ENCODE results near the gene SPATS2. TPM values are rescaled to one million over a fixed set of nuclear protein-coding genes. Genes with fewer than 3 reads are reported as not detected.

Gene SPATS2
- total RNA-seq, 2 donors from 2014 or later, result 11.5 to 31.4 TPM

GRCh38 chr12:49543221-49543913 lies 176.1 kb downstream of the SPATS2 start:
- DNase-seq (ENCODE audit: low spot score), result no peak
- Histone ChIP-seq H3K27me3 (replicated peaks; ENCODE audit: insufficient read depth) (no peaks in the 10 kb centered on the region), H3K36me3 (no peaks in the 10 kb centered on the region), H3K4me3 (no peak overlapping the region), H3K27ac (no peak overlapping the region), H3K4me1 (ENCODE audit: control insufficient read depth in 1 of 2, low read depth in 2 of 2) (peaks cover under 1 to 5% of the 10 kb centered on the region in 2 donors), H3K9me3 (no peaks in the 10 kb centered on the region)
- no peak for ATAC-seq (ENCODE audit: insufficient number of reproducible peaks, low FRiP score, low read depth)
- TF ChIP-seq CTCF (IDR thresholded peaks at IDR 0.05), result no peak

- Histone ChIP-seq H3K4me3 (no peak overlapping the region), H3K27me3 (replicated peaks; ENCODE audit: insufficient read depth) (no peaks in the 10 kb centered on the region), H3K9me3 (no peaks in the 10 kb centered on the region), H3K27ac (no peak overlapping the region), H3K36me3 (no peaks in the 10 kb centered on the region), H3K4me1 (ENCODE audit: control insufficient read depth in 1 of 2, low read depth in 2 of 2) (peaks cover 3 to 9% of the 10 kb centered on the region in 2 donors)
- TF ChIP-seq CTCF (IDR thresholded peaks at IDR 0.05), result no peak
- DNase-seq (ENCODE audit: low spot score) (no peak), ATAC-seq (ENCODE audit: insufficient number of reproducible peaks, low FRiP score, low read depth) (no peak)
Observed at GRCh38 chr12:49543914-49544815, 176.9 kb downstream of the SPATS2 start.

GRCh38 chr12:49545815-49546214 lies 178.6 kb downstream of the SPATS2 start:
- Histone ChIP-seq H3K27ac (no peak overlapping the region), H3K4me1 (ENCODE audit: control insufficient read depth in 1 of 2, low read depth in 2 of 2) (peaks cover 3 to 14% of the 10 kb centered on the region in 2 donors), H3K27me3 (replicated peaks; ENCODE audit: insufficient read depth) (no peaks in the 10 kb centered on the region), H3K9me3 (no peaks in the 10 kb centered on the region), H3K36me3 (no peaks in the 10 kb centered on the region), H3K4me3 (no peak overlapping the region)
- TF ChIP-seq CTCF (IDR thresholded peaks at IDR 0.05), result no peak
- ATAC-seq (ENCODE audit: insufficient number of reproducible peaks, low FRiP score, low read depth) (no peak), DNase-seq (ENCODE audit: low spot score) (no peak)

GRCh38 chr12:49546481-49546880 lies 179.2 kb downstream of the SPATS2 start:
- H3K4me3 ChIP-seq, result no peak overlapping the region
- no peaks in the 10 kb centered on the region for H3K36me3 ChIP-seq
- no peaks in the 10 kb centered on the region for H3K9me3 ChIP-seq
- H3K27me3 ChIP-seq (replicated peaks; ENCODE audit: insufficient read depth), result no peaks in the 10 kb centered on the region
- no peak for TF ChIP-seq CTCF (IDR thresholded peaks at IDR 0.05)
- H3K4me1 ChIP-seq (ENCODE audit: control insufficient read depth in 1 of 2, low read depth in 2 of 2), result peaks cover 3 to 14% of the 10 kb centered on the region in 2 donors
- DNase-seq (ENCODE audit: low spot score) (no peak), ATAC-seq (ENCODE audit: insufficient number of reproducible peaks, low FRiP score, low read depth) (no peak)
- H3K27ac ChIP-seq, result no peak overlapping the region

- H3K9me3 ChIP-seq, result no peaks in the 10 kb centered on the region
- DNase-seq (ENCODE audit: low spot score), result no peak
- no peak for TF ChIP-seq CTCF (IDR thresholded peaks at IDR 0.05)
- no peak for ATAC-seq (ENCODE audit: insufficient number of reproducible peaks, low FRiP score, low read depth)
- H3K27ac ChIP-seq, result no peak overlapping the region
- no peak overlapping the region for H3K4me3 ChIP-seq
- peaks cover 3 to 14% of the 10 kb centered on the region in 2 donors for H3K4me1 ChIP-seq (ENCODE audit: control insufficient read depth in 1 of 2, low read depth in 2 of 2)
- H3K27me3 ChIP-seq (replicated peaks; ENCODE audit: insufficient read depth), result no peaks in the 10 kb centered on the region
- no peaks in the 10 kb centered on the region for H3K36me3 ChIP-seq
Observed at GRCh38 chr12:49547090-49547690, 179.9 kb downstream of the SPATS2 start.
